ENCODE results near the gene SMG6. TPM values are rescaled to one million over a fixed set of nuclear protein-coding genes. Genes with fewer than 3 reads are reported as not detected.

Gene SMG6
- total and polyA plus RNA-seq, 2 donors (not counting 3 experiments of a cell fraction or from before 2014, with no cell fraction given): 40.1 to 42.2 TPM

DNA sequence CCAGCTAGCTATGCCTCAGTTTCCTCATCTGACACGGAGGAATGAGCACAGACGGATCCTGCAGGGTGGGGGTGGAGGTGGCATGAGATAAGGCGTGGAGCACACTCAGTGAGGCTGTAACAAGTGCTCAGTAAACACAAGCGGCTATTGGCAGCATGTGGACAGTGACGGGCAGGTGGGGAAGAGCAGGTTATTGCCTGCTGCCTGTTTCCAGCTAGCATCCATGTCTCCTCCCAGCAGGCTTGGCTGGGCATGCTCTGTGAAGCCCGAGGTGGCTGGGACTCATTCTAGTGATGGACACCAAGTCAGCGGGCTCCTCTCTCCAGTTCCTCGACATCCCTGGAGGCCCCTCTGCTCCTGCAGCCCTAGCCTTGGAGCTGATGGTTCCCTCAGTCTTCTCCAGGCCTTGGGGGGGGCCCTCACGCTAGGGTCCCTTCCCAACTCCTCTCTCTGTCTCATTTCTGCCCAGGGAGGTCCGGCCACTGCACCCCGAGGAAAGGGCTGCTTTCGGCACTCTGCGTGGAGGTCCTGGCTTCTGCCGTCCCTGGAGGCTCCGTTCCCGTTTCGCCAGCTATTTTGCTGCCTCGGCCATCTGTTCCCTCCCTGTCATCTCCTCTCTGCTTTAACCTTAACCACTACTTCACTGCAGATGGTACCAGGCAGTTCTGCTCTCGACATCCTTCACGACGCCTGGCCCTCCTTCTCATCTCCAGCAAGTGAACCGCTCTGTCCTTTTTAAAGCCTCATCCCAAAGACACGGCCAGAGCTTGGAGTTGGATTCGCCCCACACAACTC lies 284.7 kb downstream of the SMG6 start:
- H3K79me2 ChIP-seq (ENCODE audit: control insufficient read depth, insufficient read depth, low read length): no peaks in the 10 kb centered on the region
- H2AFZ ChIP-seq (ENCODE audit: low read depth, low read length): no peak overlapping the region
- BruUV-seq (replicated peaks): no TSS peak
- H3K4me1 ChIP-seq (ENCODE audit: control insufficient read depth, extremely low read depth, insufficient read depth, low read length): peaks cover 10% of the 10 kb centered on the region
- intact Hi-C loops (cut with micrococcal nuclease): no loop called here
- DNase-seq (ENCODE audit: low read depth, low spot score) (no peak), FAIRE-seq (no peak)
- H3K27me3 ChIP-seq (ENCODE audit: control insufficient read depth in 2 of 2, insufficient read depth in 2 of 2, low read length in 2 of 2): peaks cover 8 to 20% of the 10 kb centered on the region in 2 experiments
- H4K20me1 ChIP-seq (replicated peaks; ENCODE audit: control insufficient read depth, extremely low read depth, insufficient read depth, low read length): no peaks in the 10 kb centered on the region
- POLR2A ChIA-PET: no interaction called here
- H3K9ac ChIP-seq (replicated peaks; ENCODE audit: extremely low read depth, insufficient read depth, low read length): no peak overlapping the region
- H3K9me3 ChIP-seq (replicated peaks; ENCODE audit: control insufficient read depth, insufficient read depth, low read length): no peaks in the 10 kb centered on the region
- no peaks in the 10 kb centered on the region for H3K36me3 ChIP-seq (ENCODE audit: control insufficient read depth in 2 of 2, extremely low read depth in 1 of 2, insufficient read depth in 2 of 2, low read length in 2 of 2)
- dilution Hi-C loops (cut with MboI; ENCODE audit: extremely low pct_ligation_motif_present, low sequenced_read_pairs): no loop called here
- TF ChIP-seq JUN (IDR thresholded peaks at IDR 0.05; ENCODE audit: borderline replicate concordance, insufficient read depth, insufficient read length, low read depth) (no peak), POLR2A (IDR thresholded peaks at IDR 0.05; ENCODE audit: low read depth, low read length) (no peak), CTCF (IDR thresholded peaks at IDR 0.05; ENCODE audit: extremely low read depth in 1 of 2, insufficient read depth in 1 of 2, low read depth in 1 of 2, low read length in 2 of 2) (no peak)
- TF ChIP-seq, protein P1, sequence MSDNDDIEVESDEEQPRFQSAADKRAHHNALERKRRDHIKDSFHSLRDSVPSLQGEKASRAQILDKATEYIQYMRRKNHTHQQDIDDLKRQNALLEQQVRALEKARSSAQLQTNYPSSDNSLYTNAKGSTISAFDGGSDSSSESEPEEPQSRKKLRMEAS (IDR thresholded peaks at IDR 0.05; ENCODE audit: insufficient read depth, insufficient read length): no peak
- H3K27ac ChIP-seq (ENCODE audit: insufficient read depth, low read depth, low read length): no peak overlapping the region
- CTCF ChIA-PET: interaction anchor here (1.5 to 2.8 kb wide), 3 partner anchors 104 to 126 kb away, joined by 4 to 23 read pairs (median 8); no protein-coding TSS in a partner anchor
- H3K9me1 ChIP-seq (replicated peaks; ENCODE audit: control insufficient read depth, extremely low read depth, insufficient read depth, low read length): no peaks in the 10 kb centered on the region
- H3K4me2 ChIP-seq (ENCODE audit: insufficient read depth, low read length): no peak overlapping the region
- H3K4me3 ChIP-seq (replicated peaks in 1 of 3; ENCODE audit: insufficient read depth in 1 of 3, low read depth in 1 of 3, low read length in 3 of 3): no peak overlapping the region
